GM12872 (cell line): ENCODE results near the gene TBPL1.

Experiments
- CTCF ChIP-seq: IDR thresholded peaks from 3 replicates; pipeline ENCODE4 v1.5.1; 2011; ENCODE audit warnings: low read depth, mild to moderate bottlenecking, low read length, moderate library complexity; ENCODE audit not compliant: insufficient read depth

The TBPL1 gene

GRCh38 chr6:134031696-134032255 is 78.8 kb downstream of the TBPL1 start:
- no peak for TF ChIP-seq CTCF

GRCh38 chr6:134034478-134034877 is 81.5 kb downstream of the TBPL1 start:
- TF ChIP-seq CTCF = no peak

- TF ChIP-seq CTCF = no peak
Measured at GRCh38 chr6:134034961-134035822, 82.2 kb downstream of the TBPL1 start.

GRCh38 chr6:134035823-134036296 is 82.8 kb downstream of the TBPL1 start:
- no peak for TF ChIP-seq CTCF

- no peak for TF ChIP-seq CTCF
Measured at GRCh38 chr6:134039116-134039515, 86.1 kb downstream of the TBPL1 start.
